HT-29 (cell line): ENCODE data around the gene GREB1. TPM values are rescaled to one million over a fixed set of nuclear protein-coding genes. Genes with fewer than 3 reads are reported as not detected.

Experiments
- DNase-seq: peaks from one replicate; pipeline ENCODE4 v3.0.0-alpha.2; 2015; ENCODE audit warnings: low spot score
- total RNA-seq: library from RNA; depleted of rRNA; stranded (reverse); fragments of >200 nt; shearing (Covaris generic); gene quantifications from 2 replicates; pipeline ENCODE4 v1.2.3, GENCODE V29; 2014

GREB1 gene
- total RNA-seq, 1 experiment from 2014 or later: not detected

GRCh38 chr2:11580697-11581096, 46.9 kb downstream of the GREB1 start:
- DNase-seq: no peak

GRCh38 chr2:11581124-11581796, 47.4 kb downstream of the GREB1 start:
- DNase-seq: no peak

DNA sequence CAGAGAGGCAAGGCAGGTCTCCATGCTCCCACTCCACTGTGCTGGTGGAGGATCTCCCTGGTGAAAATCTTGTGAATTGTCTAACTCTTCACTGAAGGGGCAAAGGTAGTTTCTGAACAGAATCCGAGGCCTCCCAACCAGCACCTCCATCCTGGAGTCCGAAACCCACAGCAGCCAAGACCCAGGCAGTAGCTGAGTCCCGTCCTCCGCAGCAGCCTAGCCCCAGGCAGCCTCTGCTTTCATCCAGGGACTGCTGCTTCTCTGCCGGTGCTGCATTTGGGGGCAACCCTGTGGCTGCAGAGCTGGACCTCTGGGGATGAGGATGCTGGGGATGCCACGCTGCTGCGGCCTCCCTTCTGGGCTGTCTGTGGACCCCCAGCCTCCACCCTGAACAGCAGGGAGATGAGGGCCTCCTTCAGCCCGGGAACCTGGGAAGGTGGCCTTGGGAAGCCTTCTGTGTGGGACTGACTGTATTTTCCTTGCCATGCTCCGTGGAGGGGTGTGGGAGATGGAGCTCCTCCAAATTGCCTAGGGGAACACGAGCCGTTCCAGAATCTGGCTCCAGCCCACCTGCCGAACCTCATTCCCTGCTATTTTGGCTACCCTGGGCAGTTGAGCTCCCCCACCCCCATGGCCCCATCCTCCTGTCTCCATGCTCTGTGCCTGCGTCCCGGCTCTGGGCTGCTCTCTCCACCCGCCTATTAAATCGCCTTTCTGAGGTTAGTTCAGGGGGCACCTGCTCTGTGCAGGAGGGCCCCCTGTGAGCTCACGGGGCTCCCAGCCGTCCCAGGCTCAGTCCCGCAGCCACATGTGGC, 48.2 kb downstream of the GREB1 start:
- no peak for DNase-seq

DNA sequence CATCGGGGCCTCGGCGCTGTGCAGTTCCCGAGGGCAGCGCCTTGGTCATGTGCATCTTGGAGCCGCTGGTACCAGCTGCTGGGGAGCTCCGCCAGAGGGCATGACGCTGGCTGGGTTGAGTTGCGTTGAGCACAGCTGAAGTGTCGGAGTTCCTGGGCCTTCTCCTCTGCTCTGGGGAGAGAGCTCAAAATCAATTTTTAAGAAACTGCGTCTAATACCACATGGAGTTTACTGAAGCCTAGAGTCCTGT, 48.7 kb downstream of the GREB1 start:
- no peak for DNase-seq

- peak; percentile 80 for DNase-seq
Observed at GRCh38 chr2:11582862-11583752, 49.3 kb downstream of the GREB1 start.

DNA sequence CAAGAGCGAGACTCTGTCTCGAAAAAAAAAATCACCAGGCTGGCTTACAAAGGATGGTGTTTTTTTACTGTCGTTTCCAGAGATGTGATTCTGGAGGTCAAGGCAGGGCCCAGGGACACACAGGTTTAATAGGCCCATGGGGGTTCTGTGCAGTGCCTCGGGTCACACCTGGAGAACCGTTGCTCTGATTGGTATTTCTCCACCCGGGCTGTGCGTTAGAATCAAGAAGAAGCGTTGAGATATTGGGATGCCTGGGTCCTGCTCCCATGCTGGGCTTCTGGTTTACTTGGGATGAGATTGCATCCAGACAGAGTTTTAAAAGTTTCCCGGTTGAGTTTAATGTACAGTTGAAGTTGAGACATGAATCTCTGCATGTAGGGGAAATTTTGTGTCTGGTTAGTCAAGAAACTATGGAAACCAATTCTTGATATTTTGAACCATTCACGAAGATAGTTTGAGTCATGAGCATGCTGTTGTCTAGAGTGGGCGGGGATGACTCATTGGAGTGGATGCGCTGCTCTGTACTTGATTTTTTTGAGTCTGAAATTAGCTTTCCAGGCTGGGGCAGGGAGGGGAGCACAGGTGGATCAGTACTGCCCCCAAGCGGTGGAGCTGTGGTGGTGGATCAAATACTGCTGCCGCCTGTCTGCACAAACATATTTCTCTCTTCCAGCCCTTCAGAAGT, 50.1 kb downstream of the GREB1 start:
- peak; percentile 80 for DNase-seq

- DNase-seq: no peak
Observed at GRCh38 chr2:11584525-11585056, 50.7 kb downstream of the GREB1 start.

- no peak for DNase-seq
Observed at GRCh38 chr2:11585071-11585470, 51.2 kb downstream of the GREB1 start.

DNA sequence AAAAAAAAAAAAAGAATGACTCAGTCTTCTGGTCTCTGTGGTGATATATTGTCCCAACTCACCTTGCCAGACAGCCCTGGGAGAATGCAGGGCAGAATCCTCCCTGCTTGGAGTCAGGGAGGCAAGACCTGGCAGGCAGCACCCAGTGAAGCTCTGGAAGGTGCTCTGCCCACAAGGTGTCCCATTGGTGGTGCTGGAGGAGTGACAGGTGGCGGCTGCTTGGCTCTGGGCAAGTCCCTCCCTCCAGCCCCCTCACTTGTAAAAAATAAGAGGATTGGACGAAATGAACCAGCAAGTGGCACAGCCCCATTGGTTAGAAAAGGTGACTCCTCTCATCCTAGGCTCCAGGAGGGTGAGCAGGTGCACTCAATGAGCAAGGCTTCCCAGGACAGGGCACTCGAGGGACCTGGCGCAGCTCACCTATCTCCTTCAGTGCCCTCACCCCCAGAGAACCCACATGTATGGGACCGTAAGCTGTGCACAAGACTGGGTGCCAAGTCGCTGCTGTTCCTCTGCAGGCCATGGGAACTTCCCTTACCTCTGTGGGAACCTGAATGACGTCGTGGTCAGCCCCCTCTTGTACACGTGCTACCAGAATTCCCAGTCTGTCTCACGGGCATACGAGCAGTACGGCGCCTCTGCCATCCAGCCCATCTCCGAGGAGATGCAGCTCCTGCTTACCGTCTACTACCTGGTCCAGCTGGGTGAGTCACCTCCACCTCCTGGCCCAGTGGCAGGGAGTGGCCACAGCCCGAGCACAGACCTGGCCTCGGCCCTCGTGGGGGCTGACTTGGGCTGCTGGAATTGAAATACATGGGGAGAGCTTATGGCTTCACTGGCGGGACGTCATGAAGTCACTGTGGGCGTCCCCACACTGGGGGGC, 54.6 kb downstream of the GREB1 start:
- no peak for DNase-seq

DNA sequence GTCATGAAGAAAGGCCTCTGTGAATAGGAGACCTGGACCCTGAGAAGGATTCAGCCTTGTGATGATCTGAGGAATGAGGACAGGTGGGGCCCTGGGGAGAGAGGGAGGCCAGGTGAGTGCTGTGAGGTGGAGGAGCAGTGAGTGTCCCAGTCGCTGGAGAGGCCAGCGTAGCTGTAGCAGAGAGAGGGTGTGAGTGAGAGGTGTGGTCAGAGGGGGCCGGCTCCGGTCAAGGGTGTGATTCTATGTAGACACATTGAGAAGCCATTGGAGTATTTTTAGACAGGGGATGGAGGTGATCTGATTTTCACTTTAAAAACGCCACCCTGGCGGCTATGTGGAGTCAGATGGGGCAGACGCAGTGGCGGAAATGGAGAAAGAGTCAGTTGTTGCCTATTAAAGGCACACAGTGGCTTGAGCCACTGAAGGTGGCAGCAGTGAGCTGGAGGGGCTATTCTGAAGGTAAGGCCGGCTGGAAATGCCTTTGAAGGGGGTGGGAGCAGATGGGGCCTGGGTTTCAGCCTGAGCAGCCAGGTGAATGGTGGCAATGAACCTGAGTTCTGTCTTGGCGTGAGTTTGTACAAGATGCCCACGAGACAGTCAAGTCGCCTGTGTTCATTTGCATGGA, 55.6 kb downstream of the GREB1 start:
- DNase-seq: no peak

GRCh38 chr2:11590193-11590592, 56.3 kb downstream of the GREB1 start:
- DNase-seq: no peak

- no peak for DNase-seq
Observed at GRCh38 chr2:11591091-11591490, 57.2 kb downstream of the GREB1 start.

DNA sequence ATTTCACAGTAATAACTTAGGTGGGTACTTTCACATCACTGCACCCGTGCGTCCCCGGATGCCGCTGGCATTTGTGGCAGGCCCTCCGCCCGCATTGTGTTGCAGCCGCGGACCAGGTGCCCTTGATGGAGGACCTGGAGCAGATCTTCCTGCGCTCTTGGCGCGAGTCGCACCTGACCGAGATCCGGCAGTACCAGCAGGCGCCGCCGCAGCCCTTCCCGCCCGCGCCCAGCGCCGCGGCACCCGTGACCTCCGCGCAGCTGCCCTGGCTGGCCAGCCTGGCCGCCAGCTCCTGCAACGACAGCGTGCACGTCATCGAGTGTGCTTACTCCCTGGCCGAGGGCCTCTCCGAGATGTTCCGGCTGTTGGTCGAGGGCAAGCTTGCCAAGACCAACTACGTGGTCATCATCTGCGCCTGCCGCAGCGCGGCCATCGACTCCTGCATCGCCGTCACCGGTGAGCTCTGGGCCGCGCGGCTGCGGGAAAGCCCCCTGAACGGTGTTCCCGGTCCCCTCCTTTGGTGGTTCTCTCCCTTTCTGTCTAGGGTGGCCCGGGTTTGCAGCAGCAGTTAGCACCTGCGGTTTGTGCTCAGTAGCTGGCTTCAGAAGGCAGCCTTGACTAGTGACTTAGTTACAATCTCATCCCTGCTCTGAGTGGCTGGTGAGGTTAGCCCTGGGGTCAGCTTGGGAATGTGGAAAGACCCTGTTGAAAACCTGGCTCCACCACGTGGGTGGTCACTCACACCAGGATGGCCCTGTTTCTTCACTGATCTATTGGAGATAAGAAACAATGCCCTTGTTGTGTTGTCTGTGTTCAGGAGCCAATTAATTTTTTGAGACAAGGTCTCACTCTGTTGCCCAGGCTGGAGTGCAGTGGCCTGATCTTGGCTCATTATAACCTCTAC, 59.1 kb downstream of the GREB1 start:
- no peak for DNase-seq

DNA sequence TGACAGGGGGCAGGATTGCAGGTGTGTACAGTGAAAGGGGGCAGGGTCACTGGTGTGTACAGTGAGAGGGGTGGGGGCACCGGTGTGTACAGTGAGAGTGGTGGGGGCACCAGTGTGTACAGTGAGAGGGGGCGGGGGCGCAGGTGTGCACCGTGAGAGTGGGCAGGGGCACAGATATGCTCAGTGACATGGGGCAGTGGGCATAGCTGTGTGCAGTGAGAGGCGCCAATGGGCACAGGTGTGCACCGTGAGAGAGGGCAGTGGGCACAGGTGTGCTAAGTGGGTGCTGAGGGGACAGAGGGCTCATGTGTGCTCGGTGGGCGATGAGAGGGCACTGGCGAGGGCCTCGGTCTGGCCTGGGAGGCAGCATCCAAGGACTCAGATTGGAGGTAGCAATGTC, 63.0 kb downstream of the GREB1 start:
- DNase-seq: no peak

DNA sequence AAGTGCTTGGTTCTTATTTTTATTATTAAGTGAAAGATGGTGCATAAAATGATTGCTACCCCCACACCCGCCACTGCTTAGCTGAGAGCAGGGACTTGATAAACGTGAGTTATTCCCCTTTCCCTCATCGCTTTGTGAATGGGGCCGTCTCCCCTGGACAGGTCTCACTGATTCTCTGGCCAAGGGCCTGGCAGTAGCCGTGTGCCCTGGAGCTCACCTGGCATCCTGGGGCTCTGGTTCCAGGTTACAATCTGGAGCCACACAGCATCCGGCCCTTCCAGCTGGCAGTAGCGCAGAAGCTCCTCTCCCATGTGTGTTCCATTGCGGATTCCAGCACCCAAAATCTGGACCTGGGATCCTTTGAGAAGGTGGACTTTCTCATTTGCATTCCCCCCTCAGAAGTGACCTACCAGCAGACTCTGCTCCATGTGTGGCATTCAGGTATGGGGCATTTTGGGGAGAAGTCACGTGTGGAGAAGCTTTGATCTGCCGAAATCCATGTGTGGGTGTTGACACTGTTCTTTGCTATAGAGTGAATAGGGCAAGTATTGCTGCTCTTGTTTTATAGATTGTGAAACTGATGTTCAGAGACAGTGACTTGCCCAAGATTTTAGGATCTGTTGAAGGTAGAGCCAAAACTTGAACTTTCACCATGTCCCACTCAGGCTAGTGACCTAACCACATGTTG, 63.8 kb downstream of the GREB1 start:
- DNase-seq: no peak

DNA sequence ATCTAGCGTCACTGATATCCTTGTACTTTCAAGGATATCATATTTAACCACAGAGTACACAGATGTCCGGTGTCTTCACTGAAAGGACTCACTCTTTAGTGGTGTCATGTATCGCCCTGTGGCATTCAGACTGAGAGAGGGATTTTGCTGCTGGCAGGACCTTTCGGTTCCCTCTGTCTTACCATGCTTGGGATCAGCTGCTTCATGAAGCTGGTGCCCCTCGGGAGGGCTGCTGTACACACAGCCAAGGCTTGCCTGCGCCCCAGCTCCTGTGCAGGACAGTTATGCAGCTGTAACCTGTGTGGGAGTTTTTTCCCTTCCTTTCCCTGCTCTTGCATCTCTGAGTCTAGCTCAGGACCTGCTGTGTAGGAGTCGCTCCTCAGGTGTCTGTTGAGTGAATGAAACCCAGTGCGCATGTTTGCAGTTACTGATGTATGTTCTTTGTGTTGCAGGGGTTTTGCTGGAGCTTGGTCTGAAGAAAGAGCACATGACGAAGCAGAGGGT, 64.4 kb downstream of the GREB1 start:
- no peak for DNase-seq

GRCh38 chr2:11602563-11603204, 68.8 kb downstream of the GREB1 start:
- no peak for DNase-seq
